Loucy (cell line): ENCODE measurements around the gene ST3GAL6.

ENCODE experiments used
- H2AFZ ChIP-seq: fragments of 200-600 bp; sonication (generic); 2 replicates; pipeline ENCODE4 v1.6.0; 2016; ENCODE audit warnings: antibody characterized with exemption, mild to moderate bottlenecking, low read length, moderate library complexity
- H3F3A ChIP-seq: fragments of 200-600 bp; 2 replicates; pipeline ENCODE4 v1.6.0; 2016; ENCODE audit warnings: antibody characterized with exemption, low read depth, mild to moderate bottlenecking
- H3K27me3 ChIP-seq: fragments of 200-600 bp; sonication (generic); 2 replicates; pipeline ENCODE4 v1.6.1; 2014; ENCODE audit warnings: low read length, mild to moderate bottlenecking; ENCODE audit not compliant: insufficient read depth, poor library complexity, severe bottlenecking
- H3K36me3 ChIP-seq: fragments of 200-600 bp; sonication (generic); 2 replicates; pipeline ENCODE4 v1.6.1; 2016; ENCODE audit warnings: low read length; ENCODE audit not compliant: insufficient read depth
- H3K4me1 ChIP-seq: fragments of 200-600 bp; sonication (generic); 2 replicates; pipeline ENCODE4 v1.5.1; 2014; ENCODE audit warnings: low read length, mild to moderate bottlenecking; ENCODE audit not compliant: insufficient read depth, poor library complexity, severe bottlenecking
- H3K4me2 ChIP-seq: fragments of 200-600 bp; sonication (generic); 2 replicates; pipeline ENCODE4 v1.6.0; 2014; ENCODE audit warnings: antibody characterized with exemption, low read length, low read depth, mild to moderate bottlenecking; ENCODE audit not compliant: poor library complexity, severe bottlenecking
- H3K4me3 ChIP-seq: fragments of 200-600 bp; sonication (generic); 2 replicates; pipeline ENCODE4 v1.5.1; 2014; ENCODE audit warnings: low read length, mild to moderate bottlenecking, mixed read lengths; ENCODE audit not compliant: poor library complexity, severe bottlenecking
- H3K79me2 ChIP-seq: fragments of 200-600 bp; sonication (generic); 2 replicates; pipeline ENCODE4 v1.6.1; 2014; ENCODE audit warnings: low read length; ENCODE audit not compliant: insufficient read depth
- H3K9ac ChIP-seq: fragments of 200-600 bp; sonication (generic); 2 replicates; pipeline ENCODE4 v1.6.0; 2014; ENCODE audit warnings: mild to moderate bottlenecking, low read depth, low read length, moderate library complexity; ENCODE audit not compliant: poor library complexity, severe bottlenecking
- H3K9me2 ChIP-seq: fragments of 200-600 bp; sonication (generic); replicated peaks from 2 replicates; pipeline ENCODE4 v1.6.1; 2016; ENCODE audit warnings: low read depth, low read length, mixed read lengths
- H3K9me3 ChIP-seq: fragments of 200-600 bp; sonication (generic); 2 replicates; pipeline ENCODE4 v1.6.1; 2014; ENCODE audit warnings: mild to moderate bottlenecking, antibody characterized with exemption, low read length, low read depth; ENCODE audit not compliant: insufficient read depth
- H4K20me1 ChIP-seq: fragments of 200-600 bp; sonication (generic); 2 replicates; pipeline ENCODE4 v1.6.0; 2014; ENCODE audit warnings: antibody characterized with exemption, low read length, mild to moderate bottlenecking; ENCODE audit not compliant: insufficient read depth, poor library complexity, severe bottlenecking
- CTCF ChIP-seq: fragments of 200-600 bp; sonication (generic); conservative IDR thresholded peaks from 2 replicates; pipeline ENCODE4 v1.5.1; 2014; ENCODE audit warnings: mild to moderate bottlenecking, antibody characterized with exemption, low read length
- EZH2phosphoT487 ChIP-seq: fragments of 200-600 bp; IDR thresholded peaks from 2 replicates; pipeline ENCODE4 v1.6.1; 2018; ENCODE audit warnings: antibody characterized with exemption, mild to moderate bottlenecking, moderate library complexity, borderline replicate concordance

Gene ST3GAL6

GRCh38 chr3:98744283-98744682 is 18.9 kb upstream of the ST3GAL6 start:
- H2AFZ ChIP-seq = no peak overlapping the region
- H3F3A ChIP-seq = no peaks in the 10 kb centered on the region
- H3K4me1 ChIP-seq = no peaks in the 10 kb centered on the region
- H3K4me3 ChIP-seq = no peak overlapping the region
- H3K9ac ChIP-seq = no peak overlapping the region
- H3K36me3 ChIP-seq = no peaks in the 10 kb centered on the region
- no peaks in the 10 kb centered on the region for H3K79me2 ChIP-seq
- no peaks in the 10 kb centered on the region for H3K9me3 ChIP-seq
- no peak overlapping the region for H3K4me2 ChIP-seq
- TF ChIP-seq CTCF (no peak), EZH2phosphoT487 (no peak)
- H3K27me3 ChIP-seq = no peaks in the 10 kb centered on the region
- H4K20me1 ChIP-seq = no peaks in the 10 kb centered on the region
- no peaks in the 10 kb centered on the region for H3K9me2 ChIP-seq

- Histone ChIP-seq H3K4me3 (no peak overlapping the region), H3F3A (no peaks in the 10 kb centered on the region), H3K27me3 (no peaks in the 10 kb centered on the region), H3K9me3 (no peaks in the 10 kb centered on the region), H3K9ac (no peak overlapping the region), H3K79me2 (no peaks in the 10 kb centered on the region), H3K36me3 (no peaks in the 10 kb centered on the region), H4K20me1 (no peaks in the 10 kb centered on the region), H2AFZ (no peak overlapping the region), H3K4me2 (no peak overlapping the region), H3K9me2 (no peaks in the 10 kb centered on the region), H3K4me1 (no peaks in the 10 kb centered on the region)
- no peak for TF ChIP-seq CTCF
- TF ChIP-seq EZH2phosphoT487 = no peak
Observed at GRCh38 chr3:98745718-98746117, 17.4 kb upstream of the ST3GAL6 start.

- Histone ChIP-seq H3K79me2 (no peaks in the 10 kb centered on the region), H3K9me2 (no peaks in the 10 kb centered on the region), H3F3A (no peaks in the 10 kb centered on the region)
Observed at GRCh38 chr3:98746122-98746521, 17.0 kb upstream of the ST3GAL6 start.

GRCh38 chr3:98746882-98747281 is 16.3 kb upstream of the ST3GAL6 start:
- Histone ChIP-seq H3K79me2 (no peaks in the 10 kb centered on the region), H3F3A (no peaks in the 10 kb centered on the region), H3K4me3 (no peak overlapping the region), H3K27me3 (no peaks in the 10 kb centered on the region), H4K20me1 (no peaks in the 10 kb centered on the region), H3K36me3 (no peaks in the 10 kb centered on the region), H3K9ac (no peak overlapping the region), H3K9me3 (no peaks in the 10 kb centered on the region), H3K4me2 (no peak overlapping the region), H3K9me2 (no peaks in the 10 kb centered on the region), H2AFZ (no peak overlapping the region), H3K4me1 (no peaks in the 10 kb centered on the region)
- TF ChIP-seq EZH2phosphoT487 (no peak), CTCF (no peak)

More at GRCh38 chr3:98746122-98746521, 17.0 kb upstream of the ST3GAL6 start:
- no peak for TF ChIP-seq EZH2phosphoT487
- Histone ChIP-seq H3K36me3 (no peaks in the 10 kb centered on the region), H3K9ac (no peak overlapping the region), H3K27me3 (no peaks in the 10 kb centered on the region), H3K9me3 (no peaks in the 10 kb centered on the region), H2AFZ (no peak overlapping the region), H3K4me3 (no peak overlapping the region), H3K4me2 (no peak overlapping the region), H4K20me1 (no peaks in the 10 kb centered on the region), H3K4me1 (no peaks in the 10 kb centered on the region)
